PC-3 (cell line): ENCODE measurements around the gene IKZF1. TPM values are rescaled to one million over a fixed set of nuclear protein-coding genes. Genes with fewer than 3 reads are reported as not detected.

ENCODE experiments used
- ATAC-seq: fragments of 200-7000 bp; cut with Tn5 transposase; 2 replicates; pipeline ENCODE4 v1.9.1; 2020; ENCODE audit warnings: mild to moderate bottlenecking, moderate library complexity
- BruUV-seq: library from RNA; stranded (reverse); fragments of 400-500 nt; replicated peaks from 2 replicates; lab custom pipeline; 2021; lab: Mats Ljungman, UMichigan
- CTCF ChIA-PET: fragments of 300-600 bp; sonication (Branson Sonifier 250); formaldehyde crosslinking; loops from one replicate; lab custom pipeline; 2022; ENCODE audit warnings: antibody characterized with exemption; lab: Charles Lee
- POLR2A ChIA-PET: fragments of 300-600 bp; sonication (Branson Sonifier 250); formaldehyde crosslinking; loops from one replicate; lab custom pipeline; 2022; ENCODE audit warnings: antibody characterized with exemption; ENCODE audit not compliant: unreplicated experiment; lab: Charles Lee
- DNase-seq: peaks from one replicate; pipeline ENCODE4 v3.0.0-alpha.2; 2015
- H2AFZ ChIP-seq: fragments of 300-600 bp; sonication (generic); 2 replicates; pipeline ENCODE4 v1.6.0; 2016; ENCODE audit warnings: antibody characterized with exemption, low read length
- H3F3A ChIP-seq: fragments of 300-600 bp; sonication (generic); one replicate; pipeline ENCODE4 v1.6.0; 2017; ENCODE audit warnings: antibody characterized with exemption, low read length, control low read depth, mild to moderate bottlenecking; ENCODE audit not compliant: unreplicated experiment
- H3K27ac ChIP-seq: fragments of 300-600 bp; sonication (generic); 2 replicates; pipeline ENCODE4 v1.5.1; 2016; ENCODE audit warnings: mild to moderate bottlenecking, low read length
- H3K27me3 ChIP-seq: fragments of 300-600 bp; sonication (generic); 2 replicates; pipeline ENCODE4 v1.6.1; 2016; ENCODE audit warnings: low read length, mixed read lengths
- H3K36me3 ChIP-seq: fragments of 300-600 bp; sonication (generic); 2 replicates; pipeline ENCODE4 v1.6.1; 2016; ENCODE audit warnings: low read depth, mixed run types, low read length, mixed read lengths
- H3K4me1 ChIP-seq: fragments of 300-600 bp; sonication (generic); 2 replicates; pipeline ENCODE4 v1.5.1; 2016; ENCODE audit warnings: low read length; ENCODE audit not compliant: insufficient read depth
- H3K4me2 ChIP-seq: fragments of 300-600 bp; sonication (generic); 2 replicates; pipeline ENCODE4 v1.6.0; 2016; ENCODE audit warnings: low read length
- H3K4me3 ChIP-seq: fragments of 300-600 bp; sonication (generic); 2 replicates; pipeline ENCODE4 v1.5.1; 2016; ENCODE audit warnings: mild to moderate bottlenecking, low read length, mixed read lengths
- H3K79me2 ChIP-seq: fragments of 300-600 bp; sonication (generic); 2 replicates; pipeline ENCODE4 v1.6.1; 2017; ENCODE audit warnings: low read length, mixed read lengths
- H3K9ac ChIP-seq: fragments of 300-600 bp; sonication (generic); 2 replicates; pipeline ENCODE4 v1.6.0; 2016; ENCODE audit warnings: mild to moderate bottlenecking, low read length
- H3K9me2 ChIP-seq: fragments of 300-600 bp; sonication (generic); replicated peaks from 2 replicates; pipeline ENCODE4 v1.6.1; 2016; ENCODE audit warnings: mixed run types, low read length, mixed read lengths
- H3K9me3 ChIP-seq: fragments of 300-600 bp; sonication (generic); 2 replicates; pipeline ENCODE4 v1.6.1; 2016; ENCODE audit warnings: low read length, mixed read lengths
- H4K20me1 ChIP-seq: fragments of 300-600 bp; sonication (generic); 2 replicates; pipeline ENCODE4 v1.6.1; 2016; ENCODE audit warnings: low read length, mixed read lengths
- CTCF ChIP-seq: fragments of 300-600 bp; sonication (generic); conservative IDR thresholded peaks from 2 replicates; pipeline ENCODE4 v1.5.1; 2017; ENCODE audit warnings: antibody characterized with exemption, low read depth, mild to moderate bottlenecking, low read length
- EZH2 ChIP-seq: fragments of 300-600 bp; sonication (generic); IDR thresholded peaks from one replicate; pipeline ENCODE4 v1.6.1; 2017; ENCODE audit warnings: antibody characterized with exemption, mild to moderate bottlenecking, low read length; ENCODE audit not compliant: unreplicated experiment
- EZH2phosphoT487 ChIP-seq: fragments of 300-600 bp; sonication (generic); IDR thresholded peaks from 2 replicates; pipeline ENCODE4 v1.6.1; 2018; ENCODE audit warnings: mild to moderate bottlenecking, antibody characterized with exemption, low read length, borderline replicate concordance
- intact Hi-C: fragments of 100-400 bp; cut with micrococcal nuclease; formaldehyde crosslinking; loops from 2 replicates; pipeline ENCODE4 v1.9.0; 2023
- total RNA-seq: library from RNA; depleted of rRNA; stranded (reverse); fragments of >200 nt; gene quantifications from 2 replicates; pipeline ENCODE4 v1.2.3, GENCODE V29; 2014

The IKZF1 gene
- total RNA-seq, 1 experiment from 2014 or later: not detected

- TF ChIP-seq CTCF: no peak
- TF ChIP-seq EZH2: no peak
- TF ChIP-seq EZH2phosphoT487: no peak
- ChIA-PET POLR2A (no interaction called here), CTCF (no interaction called here)
- H3K79me2 ChIP-seq: no peaks in the 10 kb centered on the region
- DNase-seq (no peak), ATAC-seq (no peak)
- H3K9ac ChIP-seq: no peak overlapping the region
- no TSS peak for BruUV-seq
- intact Hi-C loops: no loop called here
- no peak overlapping the region for H3K27ac ChIP-seq
- no peak overlapping the region for H2AFZ ChIP-seq
- no peaks in the 10 kb centered on the region for H3K36me3 ChIP-seq
- no peak overlapping the region for H3K4me3 ChIP-seq
- H3K4me2 ChIP-seq: no peak overlapping the region
- H4K20me1 ChIP-seq: no peaks in the 10 kb centered on the region
- no peaks in the 10 kb centered on the region for H3K9me2 ChIP-seq
- no peaks in the 10 kb centered on the region for H3K9me3 ChIP-seq
- no peaks in the 10 kb centered on the region for H3K4me1 ChIP-seq
- H3K27me3 ChIP-seq: peaks cover 65% of the 10 kb centered on the region
- no peaks in the 10 kb centered on the region for H3F3A ChIP-seq
Observed at GRCh38 chr7:50334341-50334994, 30.0 kb downstream of the IKZF1 start.

GRCh38 chr7:50335230-50335794 lies 30.8 kb downstream of the IKZF1 start:
- no peaks in the 10 kb centered on the region for H4K20me1 ChIP-seq
- no peak overlapping the region for H3K9ac ChIP-seq
- no peak overlapping the region for H2AFZ ChIP-seq
- H3K4me1 ChIP-seq: no peaks in the 10 kb centered on the region
- no peaks in the 10 kb centered on the region for H3F3A ChIP-seq
- peaks cover 59% of the 10 kb centered on the region for H3K27me3 ChIP-seq
- no TSS peak for BruUV-seq
- ChIA-PET CTCF (no interaction called here), POLR2A (no interaction called here)
- H3K9me2 ChIP-seq: no peaks in the 10 kb centered on the region
- TF ChIP-seq EZH2 (no peak), CTCF (no peak), EZH2phosphoT487 (no peak)
- H3K79me2 ChIP-seq: no peaks in the 10 kb centered on the region
- no peak overlapping the region for H3K4me2 ChIP-seq
- DNase-seq (no peak), ATAC-seq (no peak)
- intact Hi-C loops: no loop called here
- H3K9me3 ChIP-seq: no peaks in the 10 kb centered on the region
- no peak overlapping the region for H3K27ac ChIP-seq
- no peak overlapping the region for H3K4me3 ChIP-seq
- H3K36me3 ChIP-seq: no peaks in the 10 kb centered on the region
